ENCODE data around the gene MRPL54.

GRCh38 chr19:3784607-3785450 lies 22.3 kb downstream of the MRPL54 start:
- no peak for TF ChIP-seq CTCF (conservative IDR thresholded peaks at IDR 0.05)
- no peak for TF ChIP-seq ZFX (IDR thresholded peaks at IDR 0.05)

Measured in C4-2B (cell line).